Mesenchymal stem cell (in vitro differentiated cells and primary cell): ENCODE data around the gene TGFA. TPM values are rescaled to one million over a fixed set of nuclear protein-coding genes. Genes with fewer than 3 reads are reported as not detected.

Experiments used
- DNase-seq: peaks from one replicate; pipeline ENCODE4 v3.0.0-alpha.2; 2013
- H2AFZ ChIP-seq: one replicate; pipeline ENCODE4 v1.6.1; 2013; ENCODE audit warnings: low read depth, mild to moderate bottlenecking, control low read depth, inconsistent platforms, low read length, moderate library complexity
- H2AK5ac ChIP-seq: 2 replicates; pipeline ENCODE4 v1.6.1; 2013; ENCODE audit warnings: low read length, moderate library complexity, mild to moderate bottlenecking, inconsistent platforms; ENCODE audit not compliant: severe bottlenecking
- H2BK120ac ChIP-seq: one replicate; pipeline ENCODE4 v1.6.1; 2013; ENCODE audit warnings: low read depth, mild to moderate bottlenecking, inconsistent platforms, low read length, moderate library complexity
- H2BK12ac ChIP-seq, 2 experiments: one replicate each; pipeline ENCODE4 v1.6.1; 2013; ENCODE audit warnings: inconsistent platforms in 2 of 2, low read length in 2 of 2, mild to moderate bottlenecking in 2 of 2, moderate library complexity in 2 of 2, control low read depth in 1 of 2
- H2BK15ac ChIP-seq: one replicate; pipeline ENCODE4 v1.6.1; 2013; ENCODE audit warnings: mild to moderate bottlenecking, low read depth, inconsistent platforms; ENCODE audit not compliant: poor library complexity, severe bottlenecking
- H2BK5ac ChIP-seq: 2 replicates; pipeline ENCODE4 v1.6.1; 2013; ENCODE audit warnings: low read depth, mild to moderate bottlenecking, low read length, control low read depth, inconsistent platforms; ENCODE audit not compliant: poor library complexity, severe bottlenecking
- H3K14ac ChIP-seq, 2 experiments: one replicate each; pipeline ENCODE4 v1.6.1; 2013; ENCODE audit warnings: inconsistent platforms in 2 of 2, low read length in 2 of 2, control low read depth in 1 of 2, mild to moderate bottlenecking in 1 of 2, moderate library complexity in 1 of 2
- H3K18ac ChIP-seq, 2 experiments: one replicate each; pipeline ENCODE4 v1.6.1; 2013; ENCODE audit warnings: inconsistent platforms in 2 of 2, low read length in 2 of 2, control low read depth in 1 of 2, low read depth in 1 of 2, mild to moderate bottlenecking in 1 of 2
- H3K23ac ChIP-seq, 2 experiments: one replicate each; pipeline ENCODE4 v1.6.1; 2013; ENCODE audit warnings: inconsistent platforms in 2 of 2, low read length in 2 of 2, mild to moderate bottlenecking in 2 of 2, moderate library complexity in 2 of 2, control low read depth in 1 of 2
- H3K27ac ChIP-seq: 2 replicates; pipeline ENCODE4 v1.5.1; 2013; ENCODE audit warnings: mild to moderate bottlenecking, moderate library complexity, low read length, control low read depth, inconsistent platforms; ENCODE audit not compliant: poor library complexity, severe bottlenecking
- H3K27me3 ChIP-seq, 2 experiments: 2 replicates each; pipeline versions ENCODE4 v1.6.1 to v1.7.0; 2013; ENCODE audit warnings: low read length in 2 of 2, mild to moderate bottlenecking in 2 of 2, moderate library complexity in 2 of 2, control low read depth in 1 of 2, inconsistent platforms in 1 of 2; ENCODE audit not compliant: control insufficient read depth in 1 of 2, insufficient read depth in 1 of 2
- H3K36me3 ChIP-seq, 2 experiments: 2 replicates each; pipeline versions ENCODE4 v1.6.1 to v1.7.0; 2013; ENCODE audit warnings: low read length in 2 of 2, control low read depth in 1 of 2, inconsistent platforms in 1 of 2, low read depth in 1 of 2, mild to moderate bottlenecking in 1 of 2; ENCODE audit not compliant: insufficient read depth in 2 of 2, control insufficient read depth in 1 of 2
- H3K4ac ChIP-seq, 2 experiments: one replicate each; pipeline ENCODE4 v1.6.1; 2013; ENCODE audit warnings: inconsistent platforms in 2 of 2, low read length in 2 of 2, mild to moderate bottlenecking in 2 of 2, moderate library complexity in 2 of 2, control low read depth in 1 of 2, low read depth in 1 of 2
- H3K4me1 ChIP-seq: 2 replicates; pipeline ENCODE4 v1.6.1; 2013; ENCODE audit warnings: low read depth, low read length, control low read depth; ENCODE audit not compliant: control insufficient read depth, insufficient read depth
- H3K4me2 ChIP-seq: 2 replicates; pipeline ENCODE4 v1.6.1; 2013; ENCODE audit warnings: low read length, mild to moderate bottlenecking, inconsistent platforms; ENCODE audit not compliant: poor library complexity, severe bottlenecking
- H3K4me3 ChIP-seq, 2 experiments: 2 replicates each; pipeline versions ENCODE4 v1.5.1 to v1.7.0; 2013; ENCODE audit warnings: low read length in 2 of 2, mild to moderate bottlenecking in 2 of 2, control low read depth in 1 of 2, low read depth in 1 of 2; ENCODE audit not compliant: insufficient read depth in 1 of 2
- H3K79me1 ChIP-seq: replicated peaks from 2 replicates; pipeline ENCODE4 v1.6.1; 2013; ENCODE audit warnings: mild to moderate bottlenecking, control low read depth, low read length, inconsistent platforms; ENCODE audit not compliant: poor library complexity, severe bottlenecking
- H3K9ac ChIP-seq: 2 replicates; pipeline ENCODE4 v1.7.0; 2013; ENCODE audit warnings: mild to moderate bottlenecking, low read length, moderate library complexity
- H3K9me3 ChIP-seq: 2 replicates; pipeline ENCODE4 v1.7.0; 2013; ENCODE audit warnings: mild to moderate bottlenecking, low read length; ENCODE audit not compliant: control insufficient read depth
- H4K8ac ChIP-seq: one replicate; pipeline ENCODE4 v1.6.1; 2013; ENCODE audit warnings: inconsistent platforms, mild to moderate bottlenecking, low read length, moderate library complexity
- H4K91ac ChIP-seq: one replicate; pipeline ENCODE4 v1.6.1; 2013; ENCODE audit warnings: mild to moderate bottlenecking, low read length, inconsistent platforms
- whole genome bisulfite sequencing: methylation state at CpG from one replicate; pipeline ENCODE4 v1.1.7; 2013; ENCODE audit warnings: mixed read lengths; 5-methylcytosine and 5-hydroxymethylcytosine counted together
- polyA plus RNA-seq, 2 experiments: library from polyadenylated mRNA; stranded (reverse); fragments of 200-250 nt; gene quantifications; one replicate each; pipeline ENCODE4 v1.2.3, GENCODE V29; 2013

The TGFA gene
- not detected for polyA plus RNA-seq (2013, experiment 1 of 2)
- not detected for polyA plus RNA-seq (2013, experiment 2 of 2)

DNA sequence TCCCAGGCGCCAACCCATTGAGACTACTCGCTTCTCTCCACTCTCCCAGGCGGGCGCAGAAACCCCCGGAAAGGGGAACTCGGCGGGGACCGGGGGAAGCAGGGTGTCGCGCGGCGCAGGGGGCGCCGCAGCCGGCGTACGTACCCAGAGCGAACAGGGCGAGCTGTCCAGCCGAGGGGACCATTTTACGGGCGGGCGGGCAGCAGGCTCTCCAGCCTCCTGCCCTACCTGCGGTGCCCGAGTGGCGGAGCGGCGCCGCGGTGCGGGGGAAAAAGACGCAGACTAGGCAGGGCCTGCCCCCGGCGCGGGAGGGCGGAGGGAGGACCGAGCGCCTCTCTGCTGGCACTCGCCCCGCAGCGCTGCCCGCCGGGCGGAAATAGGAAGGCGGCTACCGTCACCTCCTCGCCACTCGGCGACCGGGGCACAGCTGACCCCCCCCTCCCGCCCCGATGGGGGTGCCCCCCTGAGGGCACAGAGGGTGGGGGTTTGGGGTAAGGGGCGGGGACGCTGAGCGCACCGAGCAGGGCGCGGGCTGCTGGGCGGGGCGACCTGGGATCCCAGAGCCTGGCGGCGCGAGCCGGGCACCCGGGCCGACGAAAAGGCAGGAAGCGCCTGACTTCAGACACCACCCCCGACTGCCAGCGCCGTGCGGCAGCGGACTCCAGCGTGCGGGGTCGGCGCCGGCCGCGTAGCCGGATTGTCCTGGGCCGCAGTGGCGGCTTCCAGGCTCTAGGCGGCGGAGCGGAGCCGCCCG, at the start of gene TGFA:
Gene TGFA (minus strand): TSS at position 243 of the 754 bp plus-strand sequence. CDS start 59 bp downstream, at position 184.
- WGBS: under 1% methylated on average over 71 of the region's 88 CpGs
- no peak within 1 kb of the TSS for H3K18ac ChIP-seq
- H4K91ac ChIP-seq: no peak within 1 kb of the TSS
- peak within 1 kb of the TSS; percentile 4 for H3K9ac ChIP-seq
- no peak within 1 kb of the TSS for H3K27ac ChIP-seq
- no peak within 1 kb of the TSS for H2BK12ac ChIP-seq
- H3K14ac ChIP-seq: no peak within 1 kb of the TSS
- peaks cover 23% of the 10 kb centered on the region for H3K4me1 ChIP-seq
- H3K9me3 ChIP-seq: no peaks in the 10 kb centered on the region
- H3K4me3 ChIP-seq: peak within 1 kb of the TSS; percentile 70 to 72
- H3K79me1 ChIP-seq: no peaks in the 10 kb centered on the region
- H2AFZ ChIP-seq: peak within 1 kb of the TSS; percentile 49
- peak within 1 kb of the TSS; percentile 27 for H2AK5ac ChIP-seq
- no peak within 1 kb of the TSS for H3K23ac ChIP-seq
- H3K27me3 ChIP-seq: peaks cover 62 to 86% of the 10 kb centered on the region in 2 experiments
- no peak within 1 kb of the TSS for H3K4ac ChIP-seq
- no peak within 1 kb of the TSS for H2BK120ac ChIP-seq
- no peak within 1 kb of the TSS for H2BK5ac ChIP-seq
- H2BK15ac ChIP-seq: no peak within 1 kb of the TSS
- peak; percentile 26 for DNase-seq
- no peak within 1 kb of the TSS for H4K8ac ChIP-seq
- no peaks in the 10 kb centered on the region for H3K36me3 ChIP-seq
- peak within 1 kb of the TSS; percentile 87 for H3K4me2 ChIP-seq

DNA sequence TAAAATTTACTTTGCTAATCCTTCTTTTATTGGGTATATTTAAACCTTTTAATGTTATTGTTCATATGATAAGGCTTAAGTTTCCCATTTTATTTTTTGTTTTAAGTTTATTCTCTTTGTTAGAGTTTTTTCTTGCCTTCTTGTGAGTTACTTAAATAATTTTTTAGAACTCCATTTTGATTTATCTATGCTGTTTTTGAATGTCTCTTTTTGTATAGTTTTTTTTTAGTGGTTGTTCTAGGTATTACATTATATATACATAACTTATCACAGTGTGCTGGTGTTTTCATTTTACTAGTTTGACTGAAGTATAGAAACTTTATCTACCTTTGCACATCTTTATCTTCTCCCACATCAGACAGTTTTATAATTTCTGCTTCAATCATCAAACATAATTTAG, 49.4 kb upstream of the TGFA start:
- no peak overlapping the region for H2BK120ac ChIP-seq
- H3K36me3 ChIP-seq: no peaks in the 10 kb centered on the region
- no peak overlapping the region for H3K9ac ChIP-seq
- no peak overlapping the region for H3K4ac ChIP-seq
- no peak overlapping the region for H2BK5ac ChIP-seq
- H3K4me2 ChIP-seq: no peak overlapping the region
- H2AK5ac ChIP-seq: no peak overlapping the region
- no peak overlapping the region for H2BK15ac ChIP-seq
- H3K4me1 ChIP-seq: no peaks in the 10 kb centered on the region
- H4K8ac ChIP-seq: no peak overlapping the region
- no peak overlapping the region for H2BK12ac ChIP-seq
- no peak overlapping the region for H3K23ac ChIP-seq
- no peak overlapping the region for H3K18ac ChIP-seq
- H3K79me1 ChIP-seq: no peaks in the 10 kb centered on the region
- H3K4me3 ChIP-seq: no peak overlapping the region
- H3K14ac ChIP-seq: no peak overlapping the region
- no peaks in the 10 kb centered on the region for H3K9me3 ChIP-seq
- no peak overlapping the region for H3K27ac ChIP-seq
- peaks cover 0 to 29% of the 10 kb centered on the region in 2 experiments for H3K27me3 ChIP-seq
- no peak overlapping the region for H4K91ac ChIP-seq
- no peak for DNase-seq
- no peak overlapping the region for H2AFZ ChIP-seq

DNA sequence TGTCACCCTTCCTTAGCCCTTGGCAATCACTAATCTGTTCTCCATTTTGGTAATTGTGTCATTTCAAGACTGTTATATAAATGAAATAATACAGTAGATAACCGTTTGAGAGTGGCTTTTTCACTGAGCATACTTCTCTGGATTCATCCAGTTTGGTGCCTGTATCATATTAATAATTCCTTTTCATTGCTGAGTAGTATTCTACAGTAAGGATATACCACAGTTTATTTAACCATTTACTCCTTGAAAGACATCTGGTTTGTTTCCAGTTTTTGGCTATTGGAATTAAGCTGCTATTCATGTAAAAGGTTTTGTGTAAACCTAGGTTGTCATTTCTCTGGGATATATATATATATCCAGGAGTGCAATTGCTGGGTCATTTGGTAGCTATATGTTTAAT, 44.6 kb upstream of the TGFA start:
- Histone ChIP-seq H3K4me2 (no peak overlapping the region), H4K8ac (no peak overlapping the region), H3K9me3 (no peaks in the 10 kb centered on the region), H3K4me3 (no peak overlapping the region), H2BK120ac (no peak overlapping the region), H3K4me1 (peaks cover 6% of the 10 kb centered on the region), H3K18ac (no peak overlapping the region), H2BK12ac (no peak overlapping the region), H3K4ac (no peak overlapping the region), H3K27ac (no peak overlapping the region), H2BK15ac (no peak overlapping the region), H2AK5ac (no peak overlapping the region), H3K14ac (no peak overlapping the region), H3K79me1 (no peaks in the 10 kb centered on the region), H3K23ac (no peak overlapping the region), H3K27me3 (peaks cover 0 to 7% of the 10 kb centered on the region in 2 experiments), H4K91ac (no peak overlapping the region), H2BK5ac (no peak overlapping the region), H2AFZ (no peak overlapping the region), H3K9ac (no peak overlapping the region), H3K36me3 (no peaks in the 10 kb centered on the region)
- whole genome bisulfite sequencing: no CpG with 5 or more reads among the region's 1 CpG
- DNase-seq: no peak

DNA sequence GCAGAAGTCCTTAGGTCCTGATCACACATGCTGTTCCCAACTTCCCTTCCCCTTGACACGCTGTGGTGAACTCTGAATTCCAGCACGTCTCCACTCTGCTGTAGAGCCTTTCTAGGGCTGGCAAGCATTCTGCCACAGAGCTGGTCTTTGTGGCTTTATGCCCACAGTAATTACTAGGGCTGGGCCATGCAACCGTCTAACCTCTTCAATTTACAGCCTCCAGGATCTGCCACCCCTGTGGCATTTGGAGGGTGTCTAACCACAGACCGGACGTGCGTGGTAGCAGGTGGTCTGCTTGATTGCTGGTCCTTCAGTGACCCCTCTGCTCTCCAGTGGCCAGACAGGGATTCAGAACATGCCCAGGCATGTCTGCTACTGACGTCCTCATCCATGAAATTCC, 43.1 kb upstream of the TGFA start:
- Histone ChIP-seq H3K4me3 (no peak overlapping the region), H3K4ac (no peak overlapping the region), H3K18ac (no peak overlapping the region), H3K27me3 (peaks cover 0 to 3% of the 10 kb centered on the region in 2 experiments), H2AFZ (no peak overlapping the region), H2BK5ac (peak overlapping the region; percentile 73), H3K79me1 (no peaks in the 10 kb centered on the region), H3K9ac (peak overlapping the region; percentile 8), H2BK15ac (no peak overlapping the region), H3K27ac (peak overlapping the region; percentile 59), H2BK120ac (no peak overlapping the region), H2AK5ac (no peak overlapping the region), H2BK12ac (no peak overlapping the region), H3K36me3 (no peaks in the 10 kb centered on the region), H3K4me2 (no peak overlapping the region), H4K91ac (no peak overlapping the region), H3K9me3 (no peaks in the 10 kb centered on the region), H3K4me1 (peaks cover 6% of the 10 kb centered on the region), H3K23ac (no peak overlapping the region), H3K14ac (peak overlapping the region in 1 of 2 experiments; percentile 35), H4K8ac (no peak overlapping the region)
- 78% methylated on average over 6 of the region's 7 CpGs for WGBS
- peak; percentile 2 for DNase-seq
